Caco-2 (cell line): ENCODE results near the gene NOS1AP. TPM values are rescaled to one million over a fixed set of nuclear protein-coding genes. Genes with fewer than 3 reads are reported as not detected.

Experiments used
- BruUV-seq: library from RNA; stranded (reverse); fragments of 400-500 nt; replicated peaks from 2 replicates; lab custom pipeline; 2021; lab: Mats Ljungman, UMichigan
- CTCF ChIA-PET: fragments of 300-600 bp; sonication (Branson Sonifier 250); formaldehyde crosslinking; loops from one replicate; lab custom pipeline; 2022; ENCODE audit warnings: antibody characterized with exemption; lab: Charles Lee
- POLR2A ChIA-PET: fragments of 300-600 bp; sonication (Branson Sonifier 250); formaldehyde crosslinking; loops from one replicate; lab custom pipeline; 2022; ENCODE audit warnings: antibody characterized with exemption; lab: Charles Lee
- DNase-seq, 2 experiments: peaks; one replicate each; pipeline versions ENCODE4 v3.0.0 to v3.0.0-alpha.2; 2020 to 2022
- H3K27me3 ChIP-seq: replicated peaks from 2 replicates; pipeline ENCODE4 v1.6.0; 2011; ENCODE audit warnings: low read length; ENCODE audit not compliant: control insufficient read depth, insufficient read depth
- H3K36me3 ChIP-seq: 2 replicates; pipeline ENCODE4 v1.5.1; 2011; ENCODE audit warnings: low read length; ENCODE audit not compliant: control insufficient read depth, insufficient read depth
- H3K4me1 ChIP-seq: fragments of 250-450 bp; sonication (Bioruptor Pico); 2 replicates; pipeline ENCODE4 v1.5.1; 2020; ENCODE audit warnings: mild to moderate bottlenecking
- H3K4me3 ChIP-seq: 2 replicates; pipeline ENCODE4 v1.5.1; 2011; ENCODE audit warnings: low read depth, mild to moderate bottlenecking, control low read depth, low read length
- H3K9me3 ChIP-seq: fragments of 250-450 bp; sonication (Bioruptor Pico); 2 replicates; pipeline ENCODE4 v1.5.1; 2020; ENCODE audit warnings: mild to moderate bottlenecking, moderate library complexity
- H3K27ac Mint-ChIP-seq: one replicate; pipeline ENCODE4 v1.8.0; 2022; ENCODE audit warnings: mixed read lengths; ENCODE audit not compliant: unreplicated experiment
- H3K27me3 Mint-ChIP-seq: one replicate; pipeline ENCODE4 v1.8.0; 2022; ENCODE audit warnings: mixed read lengths; ENCODE audit not compliant: insufficient read depth, unreplicated experiment
- H3K36me3 Mint-ChIP-seq: one replicate; pipeline ENCODE4 v1.8.0; 2022; ENCODE audit warnings: mild to moderate bottlenecking, mixed read lengths; ENCODE audit not compliant: insufficient read depth, unreplicated experiment
- H3K4me1 Mint-ChIP-seq: one replicate; pipeline ENCODE4 v1.8.0; 2022; ENCODE audit warnings: low read depth, mixed read lengths; ENCODE audit not compliant: unreplicated experiment
- H3K4me3 Mint-ChIP-seq: one replicate; pipeline ENCODE4 v1.8.0; 2022; ENCODE audit warnings: mild to moderate bottlenecking, moderate library complexity, mixed read lengths; ENCODE audit not compliant: unreplicated experiment
- H3K9me3 Mint-ChIP-seq: one replicate; pipeline ENCODE4 v1.8.0; 2022; ENCODE audit warnings: mixed read lengths; ENCODE audit not compliant: unreplicated experiment
- CTCF ChIP-seq, 2 experiments: fragments of 200-600 bp in 1 of 2; IDR thresholded peaks; 1 replicate in 1 of 2; 2 replicates in 1 of 2; pipeline versions ENCODE4 v1.5.1 to v1.8.0; 2011 to 2022; ENCODE audit warnings: antibody characterized with exemption in 1 of 2, control low read depth in 1 of 2, inconsistent platforms in 1 of 2, low read depth in 1 of 2, low read length in 1 of 2, mild to moderate bottlenecking in 1 of 2, moderate library complexity in 1 of 2; ENCODE audit not compliant: insufficient read depth in 1 of 2, severe bottlenecking in 1 of 2, unreplicated experiment in 1 of 2
- intact Hi-C: fragments of 100-400 bp; cut with micrococcal nuclease; formaldehyde crosslinking; loops from one replicate; pipeline ENCODE4 v1.10.0; 2022; ENCODE audit not compliant: unreplicated experiment
- total RNA-seq: library from RNA; stranded (reverse); gene quantifications from 2 replicates; pipeline ENCODE4 v1.2.3, GENCODE V29; 2022

Gene NOS1AP
- total RNA-seq, 1 experiment from 2014 or later: 5.5 TPM

DNA sequence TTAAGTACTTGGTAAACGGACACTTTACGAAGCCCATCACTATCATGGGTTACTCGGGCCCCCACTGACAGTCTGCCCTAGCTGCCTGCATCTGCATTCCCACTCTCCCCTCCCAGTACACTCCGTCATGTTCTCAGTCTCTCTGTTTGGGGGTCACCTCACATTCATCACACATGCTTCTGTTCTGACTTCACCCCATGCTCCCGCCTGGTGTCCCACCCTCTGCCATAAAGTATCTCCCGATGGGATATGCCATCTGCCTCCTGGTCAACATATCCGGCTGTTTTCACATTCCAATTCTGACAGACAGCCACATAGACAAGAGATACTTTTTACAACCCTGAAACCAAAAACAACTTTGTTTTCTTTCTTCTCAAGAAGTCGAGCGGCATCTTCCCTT, 46.9 kb upstream of the NOS1AP start:
- BruUV-seq: no TSS peak
- DNase-seq: no peak
- Mint-ChIP-seq H3K9me3 (peaks cover 25% of the 10 kb centered on the region), H3K27me3 (peaks cover 6% of the 10 kb centered on the region), H3K4me3 (peak overlapping the region; percentile 20), H3K4me1 (no peaks in the 10 kb centered on the region), H3K27ac (no peak overlapping the region), H3K36me3 (no peaks in the 10 kb centered on the region)
- no peak for TF ChIP-seq CTCF (IDR thresholded peaks at IDR 0.05; ENCODE audit: insufficient read depth in 1 of 2, low read depth in 1 of 2, low read length in 1 of 2, severe bottlenecking in 1 of 2, unreplicated experiment in 1 of 2)
- ChIA-PET POLR2A (no interaction called here), CTCF (no interaction called here)
- no peaks in the 10 kb centered on the region for H3K36me3 ChIP-seq
- no peaks in the 10 kb centered on the region for H3K9me3 ChIP-seq
- intact Hi-C loops: loop anchor here (5.0 kb wide), 1 partner anchor 155 kb away; no protein-coding TSS in a partner anchor
- H3K4me1 ChIP-seq: no peaks in the 10 kb centered on the region; the same call in 1 of the 2 replicates
- H3K27me3 ChIP-seq: peaks cover 1% of the 10 kb centered on the region; the same call in 1 of the 2 replicates
- no peak overlapping the region for H3K4me3 ChIP-seq

- H3K27me3 ChIP-seq: peaks cover 1% of the 10 kb centered on the region; the same call in 1 of the 2 replicates
- no peaks in the 10 kb centered on the region for H3K4me1 Mint-ChIP-seq
- no peak for TF ChIP-seq CTCF (IDR thresholded peaks at IDR 0.05; ENCODE audit: insufficient read depth in 1 of 2, low read depth in 1 of 2, low read length in 1 of 2, severe bottlenecking in 1 of 2, unreplicated experiment in 1 of 2)
- H3K36me3 Mint-ChIP-seq: no peaks in the 10 kb centered on the region
- H3K36me3 ChIP-seq: no peaks in the 10 kb centered on the region
- H3K4me1 ChIP-seq: no peaks in the 10 kb centered on the region; the same call in 1 of the 2 replicates
- intact Hi-C loops: loop anchor here (5.0 kb wide), 1 partner anchor 156 kb away; no protein-coding TSS in a partner anchor
- H3K4me3 Mint-ChIP-seq: peak overlapping the region; percentile 78
- peaks cover 26% of the 10 kb centered on the region for H3K9me3 Mint-ChIP-seq
- peak overlapping the region; percentile 55 for H3K4me3 ChIP-seq
- DNase-seq: no peak
- no TSS peak for BruUV-seq
- ChIA-PET POLR2A (interaction anchor here (0.6 kb wide), 1 partner anchor 49 kb away, joined by 4 read pairs; no protein-coding TSS in a partner anchor), CTCF (interaction anchor here (1.5 to 1.6 kb wide), 2 partner anchors 12 to 14 kb away, joined by 5 to 14 read pairs; no protein-coding TSS in a partner anchor)
- H3K27me3 Mint-ChIP-seq: peaks cover 6% of the 10 kb centered on the region
- no peaks in the 10 kb centered on the region for H3K9me3 ChIP-seq
- H3K27ac Mint-ChIP-seq: no peak overlapping the region
These were observed 46.3 kb upstream of the NOS1AP start for GRCh38 chr1:162023181-162023546.

GRCh38 chr1:162023547-162024501, 45.7 kb upstream of the NOS1AP start, which contains the start of gene OLFML2B:
TSS of gene OLFML2B (minus strand) at chr1:162023869. CDS start at chr1:162023430, 439 bp downstream.
- peaks cover 1% of the 10 kb centered on the region; the same call in 1 of the 2 replicates for H3K27me3 ChIP-seq
- no TSS peak for BruUV-seq
- Mint-ChIP-seq H3K4me3 (peak within 1 kb of the TSS; percentile 78), H3K27me3 (peaks cover 6% of the 10 kb centered on the region), H3K4me1 (no peaks in the 10 kb centered on the region), H3K9me3 (peaks cover 26% of the 10 kb centered on the region), H3K27ac (no peak within 1 kb of the TSS), H3K36me3 (no peaks in the 10 kb centered on the region)
- no peaks in the 10 kb centered on the region for H3K9me3 ChIP-seq
- POLR2A ChIA-PET: interaction anchor here (0.6 kb wide), 1 partner anchor 50 kb away, joined by 4 read pairs; no protein-coding TSS in a partner anchor
- DNase-seq: peak; percentile 54 to 69
- no peak for TF ChIP-seq CTCF (IDR thresholded peaks at IDR 0.05; ENCODE audit: insufficient read depth in 1 of 2, low read depth in 1 of 2, low read length in 1 of 2, severe bottlenecking in 1 of 2, unreplicated experiment in 1 of 2)
- CTCF ChIA-PET: interaction anchor here (0.6 to 1.6 kb wide), 7 partner anchors 11 to 274 kb away, joined by 3 to 14 read pairs (median 5); partner anchors contain the start of gene DUSP12
- no peaks in the 10 kb centered on the region; the same call in 1 of the 2 replicates for H3K4me1 ChIP-seq
- intact Hi-C loops: loop anchor here (1.0 to 5.0 kb wide), 2 partner anchors 157 to 232 kb away; no protein-coding TSS in a partner anchor
- no peaks in the 10 kb centered on the region for H3K36me3 ChIP-seq
- peak within 1 kb of the TSS; percentile 55 for H3K4me3 ChIP-seq
